NCI-H345 treated with DMSO at 0.1 percent for 48 hours (cell line): ENCODE results near the gene HDGFL2.
"Not testable (repeated sequence)": the region's sequence is repeated elsewhere in the genome, so short reads cannot be mapped to it uniquely, and the experiment has no call there.

Experiments used
- DNase-seq: peaks from one replicate; lab custom pipeline; 2025; ENCODE audit not compliant: unreplicated experiment; lab: John Stamatoyannopoulos, UW

HDGFL2 gene

DNA sequence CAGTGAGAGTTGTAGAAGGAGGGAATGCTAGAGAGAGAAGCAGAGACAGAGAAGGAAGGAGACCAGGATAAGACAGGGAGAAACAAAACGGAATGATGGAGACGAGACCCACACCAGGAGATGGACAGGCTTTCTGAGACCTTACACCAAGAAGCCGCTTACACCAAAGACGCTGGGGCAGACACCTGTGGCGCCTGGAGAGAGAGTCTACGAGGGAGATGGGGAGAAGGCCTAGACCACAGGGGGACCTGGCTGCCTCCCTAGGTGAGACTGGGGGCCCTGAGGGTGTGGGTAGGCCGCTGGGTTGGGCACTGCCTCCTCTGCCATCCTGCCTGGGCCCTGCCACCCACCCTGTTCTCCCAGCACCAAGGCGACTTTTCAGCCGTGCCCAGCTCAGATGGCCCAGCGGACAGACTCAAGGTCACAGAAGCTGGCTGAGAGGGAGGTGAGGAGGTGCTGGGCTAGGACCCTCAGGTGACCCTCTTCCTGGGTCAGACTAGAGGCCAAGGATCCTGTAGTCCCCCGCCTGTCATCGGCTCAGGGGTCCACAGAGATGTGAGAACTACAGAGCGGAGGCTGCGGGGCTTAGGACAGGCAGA lies 57.9 kb downstream of the HDGFL2 start:
- no peak for DNase-seq

DNA sequence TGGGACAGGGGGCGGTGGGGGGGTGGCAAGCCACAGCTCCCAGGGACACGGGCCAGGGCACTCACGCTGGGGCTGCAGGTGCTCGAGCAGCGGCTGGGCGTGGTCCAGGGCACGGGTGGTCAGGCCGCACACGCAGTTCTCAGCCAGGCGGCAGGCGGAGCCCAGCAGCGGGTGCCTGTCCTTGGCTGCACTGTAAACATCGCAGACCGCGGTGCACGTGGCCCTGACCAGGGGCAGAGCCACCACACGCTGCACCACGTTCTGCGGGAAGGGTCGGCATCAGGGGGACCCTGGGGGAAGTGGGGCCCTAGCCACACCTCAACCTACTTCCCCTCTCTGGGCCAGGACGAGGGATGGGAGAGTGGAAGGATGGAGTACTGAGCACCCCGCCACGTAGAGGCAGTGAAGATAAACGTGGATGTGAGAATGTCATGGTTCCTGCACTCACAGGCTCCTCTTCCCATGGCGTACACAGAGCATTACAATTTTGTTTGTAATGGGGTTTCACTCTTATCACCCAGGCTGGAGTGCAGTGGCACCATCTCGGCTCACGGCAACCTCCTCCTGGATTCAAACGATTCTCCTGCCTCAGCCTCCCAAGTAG lies 59.6 kb downstream of the HDGFL2 start:
- DNase-seq = no peak

DNA sequence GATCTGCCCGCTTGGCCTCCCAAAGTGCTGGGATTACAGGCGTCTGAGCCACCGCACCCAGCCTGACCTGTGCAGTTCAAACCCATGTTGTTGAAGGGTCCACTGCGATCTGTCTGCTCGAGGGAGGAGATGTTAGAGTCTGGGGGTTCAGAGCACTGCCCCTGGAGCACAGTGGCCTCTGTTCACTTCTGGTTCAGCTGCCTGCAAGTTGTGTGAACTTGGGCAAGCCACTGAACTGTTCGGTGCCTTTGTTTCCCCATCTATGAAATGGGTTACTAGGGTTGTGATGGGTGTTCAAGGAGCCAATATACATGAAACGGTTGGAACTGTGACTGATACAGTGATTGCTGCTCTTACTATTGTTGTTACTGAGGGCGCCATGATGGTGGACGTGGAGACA lies 61.2 kb downstream of the HDGFL2 start:
- no peak for DNase-seq

DNA sequence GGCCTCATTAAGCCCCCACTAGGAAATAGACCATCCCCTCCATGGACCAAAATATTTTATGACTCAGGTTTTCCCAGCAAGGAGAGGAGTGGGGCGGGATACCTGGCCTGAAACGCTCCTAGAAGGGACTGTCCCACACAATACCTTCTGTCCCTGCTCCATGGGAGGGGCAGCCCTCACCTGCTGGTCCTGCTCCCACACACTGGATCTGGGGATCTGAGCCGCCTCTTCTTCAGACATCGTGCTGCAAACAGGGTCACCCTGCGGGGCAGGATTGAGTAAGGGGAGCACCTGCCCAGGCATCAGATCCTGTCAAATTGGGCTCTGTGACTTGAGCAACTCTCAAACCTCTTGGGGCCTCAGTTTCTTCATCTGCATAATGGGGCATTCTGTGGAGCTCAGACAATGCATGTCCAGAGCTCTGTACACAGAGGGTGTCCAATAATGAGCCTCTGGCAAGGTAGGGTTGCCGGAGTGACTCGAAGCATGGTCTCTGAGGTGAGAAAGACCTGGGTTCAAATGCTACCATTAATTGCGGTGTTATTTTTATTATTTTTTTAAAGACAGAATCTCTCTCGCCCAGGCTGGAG lies 61.8 kb downstream of the HDGFL2 start:
- no peak for DNase-seq

DNA sequence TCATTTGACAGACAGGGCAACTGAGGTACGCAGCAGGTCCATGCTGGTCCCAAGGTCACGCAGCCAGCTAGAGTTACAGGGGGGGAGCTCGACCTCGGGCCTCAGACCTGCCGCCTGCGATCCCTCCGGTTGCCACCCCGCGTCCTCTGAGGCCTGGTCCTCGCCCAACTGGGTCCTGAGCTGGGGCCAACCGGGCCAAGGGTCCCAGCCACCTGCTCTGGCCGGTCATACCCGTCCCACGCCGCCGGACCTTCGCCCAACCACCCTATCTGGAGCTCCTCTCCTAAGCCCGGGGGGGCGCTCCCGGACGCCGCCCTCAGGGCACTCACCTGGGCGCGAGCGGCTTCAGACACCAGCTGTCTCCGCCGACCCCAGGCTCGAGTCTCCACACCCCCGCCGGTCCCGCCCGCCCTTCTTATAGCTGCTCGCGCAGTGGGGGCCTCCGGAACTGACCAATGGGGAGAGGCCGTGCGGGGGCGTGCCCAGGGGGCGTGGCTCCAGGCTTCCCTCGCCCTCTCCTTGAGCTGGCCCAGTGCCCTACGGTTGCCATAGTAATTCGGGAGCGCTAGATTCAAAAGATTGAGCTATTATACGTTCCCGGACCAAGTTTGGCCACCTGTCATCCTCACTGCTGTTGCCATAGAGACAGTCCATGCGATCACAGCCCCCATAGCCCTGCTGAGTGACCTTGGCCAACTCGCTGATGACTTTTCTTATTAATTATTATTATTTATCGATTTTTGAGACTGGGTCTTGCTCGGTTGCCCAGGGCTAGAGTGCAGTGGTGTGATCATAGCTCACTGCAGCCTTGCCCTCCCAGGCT lies 63.0 kb downstream of the HDGFL2 start, which contains the start of gene PLIN5:
Gene PLIN5, minus strand, starts transcription at position 389 of the 823 bp plus-strand sequence. CDS start 1,150 bp downstream, outside the sequence.
- peak; percentile 44 for DNase-seq

DNA sequence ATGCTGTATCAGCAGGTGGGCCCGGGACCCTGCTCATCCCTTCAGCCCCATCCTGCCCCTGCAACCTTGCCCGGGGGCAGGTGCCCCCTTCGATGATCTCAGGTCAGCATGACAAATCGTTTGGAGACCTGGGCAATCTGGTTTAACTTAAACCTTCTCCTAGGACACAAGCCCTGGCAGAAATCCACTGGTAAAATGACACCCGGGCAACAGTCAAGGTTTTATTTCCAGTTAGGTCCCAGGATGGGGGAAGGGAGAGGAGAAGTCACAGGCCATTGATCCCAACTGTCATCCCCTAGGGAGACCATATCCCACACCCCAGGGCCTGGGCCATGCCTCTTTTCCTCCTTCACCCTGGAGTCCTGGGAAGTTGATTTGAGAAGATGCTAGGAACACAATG lies 64.7 kb downstream of the HDGFL2 start:
- no peak for DNase-seq

DNA sequence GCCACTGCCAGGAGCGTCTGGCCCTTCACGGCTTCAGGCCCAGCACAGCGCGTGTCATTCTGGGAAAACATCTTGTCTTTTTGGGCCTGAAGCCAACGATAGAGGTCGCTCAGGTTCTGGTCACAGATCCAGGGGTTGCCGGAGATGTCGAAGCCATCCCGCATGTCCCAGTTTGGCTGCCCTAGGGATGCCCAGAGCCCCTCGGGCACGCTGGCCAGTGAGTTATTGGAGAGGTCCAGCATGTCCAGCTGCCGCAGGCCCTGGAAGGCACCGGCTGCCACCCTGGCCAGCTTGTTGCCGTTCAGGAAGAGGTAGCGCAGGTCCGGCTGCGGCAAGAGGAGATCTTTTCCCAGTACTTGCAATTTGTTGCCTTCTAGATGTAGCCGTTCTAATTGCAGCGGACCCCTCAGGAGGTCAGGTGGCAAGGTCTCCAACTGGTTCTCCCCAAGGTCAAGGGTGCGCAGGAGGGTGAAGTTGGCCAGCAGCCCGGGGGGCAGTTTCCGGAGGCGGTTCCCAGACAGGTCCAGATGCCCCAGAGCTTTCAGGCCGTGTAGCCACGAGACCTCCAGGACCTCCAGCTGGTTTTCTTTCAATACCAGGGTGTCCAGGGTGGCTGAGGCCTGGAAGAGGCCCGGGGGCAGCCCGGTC lies 66.0 kb downstream of the HDGFL2 start:
- DNase-seq = no peak

DNA sequence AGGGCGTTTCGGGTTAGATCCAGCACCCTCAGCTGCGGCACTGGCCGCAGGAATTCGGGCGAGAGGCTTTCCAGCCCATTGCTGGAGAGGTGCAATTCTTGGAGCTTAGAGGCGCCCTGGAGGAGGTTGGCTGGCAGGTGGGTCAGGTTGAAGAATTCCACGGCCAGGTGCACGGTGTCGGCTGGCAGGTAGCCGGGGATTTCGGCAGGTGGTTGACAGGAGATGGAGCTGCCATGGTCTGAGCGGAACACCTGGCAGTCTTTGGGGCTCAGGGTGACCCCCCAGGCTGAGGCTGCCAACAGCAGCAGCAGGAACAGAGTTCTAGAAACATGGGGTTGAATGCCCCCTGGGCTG lies 66.5 kb downstream of the HDGFL2 start:
- no peak for DNase-seq

DNA sequence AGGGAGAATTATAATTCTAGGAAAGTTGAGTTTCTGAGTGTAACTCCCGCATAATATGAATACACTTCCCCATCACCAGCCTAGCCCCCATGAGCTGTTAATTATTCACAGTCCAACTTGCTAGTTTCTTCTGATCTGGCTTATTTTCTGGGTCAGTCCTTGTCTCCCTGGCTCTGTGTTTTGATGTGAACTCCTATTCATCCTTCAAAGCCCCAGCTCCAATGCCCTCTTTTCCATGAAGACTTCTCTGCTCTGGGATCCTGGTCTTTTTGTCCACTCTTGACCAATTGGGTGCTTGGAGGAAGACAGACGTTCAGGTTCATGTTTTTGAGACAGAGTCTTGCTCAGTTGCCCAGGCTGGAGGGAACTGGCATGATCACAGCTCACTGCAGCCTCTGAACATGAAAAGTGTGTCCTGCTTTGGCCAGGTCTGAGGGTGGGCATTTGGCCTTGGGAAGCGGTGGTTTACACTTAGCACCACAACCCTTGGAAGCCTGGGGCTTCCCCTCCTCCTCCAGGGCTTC lies 67.1 kb downstream of the HDGFL2 start:
- DNase-seq = no peak

DNA sequence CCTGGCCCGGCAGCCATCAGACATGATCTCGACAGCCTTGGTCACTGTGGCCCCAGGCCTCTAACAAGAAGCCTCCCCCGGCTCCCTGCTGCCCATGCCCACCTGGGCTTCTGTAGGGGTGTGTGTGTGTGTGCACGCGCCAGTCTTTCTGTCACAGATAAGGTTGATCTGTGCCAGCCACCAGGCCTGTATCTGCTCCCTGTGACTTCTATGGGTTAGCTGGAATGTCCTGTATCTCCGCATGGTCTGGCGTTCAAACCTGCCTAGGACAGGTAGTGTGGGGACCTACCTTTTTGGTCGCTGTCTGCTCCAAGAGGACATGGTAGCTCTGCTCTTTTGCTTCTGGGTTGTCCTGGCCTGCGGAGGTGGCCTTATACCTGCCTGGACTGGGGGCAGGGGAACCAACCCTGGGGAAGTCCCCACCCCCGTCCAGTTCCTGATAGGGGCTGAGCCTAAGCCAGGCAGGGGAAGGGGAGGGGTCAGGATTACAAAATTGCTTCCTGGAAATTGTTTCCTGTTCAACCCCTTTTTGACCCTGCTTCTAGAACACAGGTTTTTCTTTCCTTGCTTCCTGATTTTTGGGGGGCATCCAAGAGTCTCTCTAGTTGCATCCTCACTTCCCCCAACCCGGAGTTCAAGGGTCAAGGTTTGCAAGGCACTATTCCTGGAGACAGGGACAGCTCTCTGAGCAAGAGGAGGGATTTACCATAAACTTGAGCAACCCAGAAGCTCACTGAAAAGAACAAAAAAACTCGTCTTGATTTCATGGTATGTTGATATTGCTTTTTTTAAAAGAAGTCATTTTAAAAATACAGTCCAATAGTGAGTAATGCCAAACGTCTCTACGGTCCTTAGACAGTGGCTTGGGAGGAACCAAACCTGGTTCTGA lies 67.8 kb downstream of the HDGFL2 start, which contains the start of gene LRG1:
Gene LRG1, minus strand, starts transcription at position 344 of the 889 bp plus-strand sequence. Its CDS starts 23 bp downstream, at position 321.
- DNase-seq = no peak

DNA sequence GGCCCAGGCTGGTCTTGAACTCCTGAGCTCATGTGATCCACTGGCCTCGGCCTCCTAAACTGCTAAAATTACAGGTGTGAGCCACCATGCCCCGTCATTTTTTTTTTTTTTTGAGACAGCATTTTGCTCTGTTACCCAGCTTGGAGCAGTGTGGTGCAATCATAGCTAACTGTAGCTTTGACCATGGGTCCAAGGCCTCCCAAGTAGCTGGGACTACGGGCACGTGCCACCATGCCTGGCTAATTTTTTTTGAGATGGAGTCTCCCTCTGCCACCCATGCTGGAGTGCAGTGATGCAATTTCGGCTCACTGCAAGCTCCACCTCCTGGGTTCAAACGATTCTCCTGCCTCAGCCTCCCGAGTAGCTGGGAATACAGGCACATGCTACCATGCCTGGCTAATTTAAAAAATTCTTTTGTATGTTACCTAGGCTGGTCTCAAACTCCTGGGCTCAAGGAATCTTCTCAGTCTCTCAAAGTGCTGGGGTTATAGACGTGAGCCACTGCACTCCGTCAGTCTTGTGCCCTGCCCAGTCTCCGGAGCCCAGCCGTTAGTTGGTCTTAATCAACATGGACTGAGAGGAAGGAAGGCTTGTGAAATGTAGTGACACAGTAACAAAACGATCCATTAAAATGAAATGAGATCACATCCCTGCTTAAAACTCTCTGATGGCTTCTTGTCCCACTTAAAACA lies 69.2 kb downstream of the HDGFL2 start:
- DNase-seq = no peak

DNA sequence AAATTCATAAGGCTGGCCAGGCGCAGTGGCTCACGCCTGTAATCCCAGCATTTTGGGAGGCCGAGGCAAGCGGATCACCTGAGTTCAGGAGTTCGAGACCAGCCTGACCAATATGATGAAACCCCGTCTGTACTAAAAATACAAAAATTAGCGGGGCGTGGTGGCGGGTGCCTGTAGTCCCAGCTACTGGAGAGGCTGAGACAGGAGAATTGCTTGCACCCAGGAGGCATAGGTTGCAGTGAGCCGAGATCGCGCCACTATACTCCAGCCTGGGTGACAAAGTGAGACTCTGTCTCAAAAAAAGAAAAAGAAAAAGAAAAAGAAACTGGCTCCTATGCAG lies 69.7 kb downstream of the HDGFL2 start:
- DNase-seq = not testable (repeated sequence)

DNA sequence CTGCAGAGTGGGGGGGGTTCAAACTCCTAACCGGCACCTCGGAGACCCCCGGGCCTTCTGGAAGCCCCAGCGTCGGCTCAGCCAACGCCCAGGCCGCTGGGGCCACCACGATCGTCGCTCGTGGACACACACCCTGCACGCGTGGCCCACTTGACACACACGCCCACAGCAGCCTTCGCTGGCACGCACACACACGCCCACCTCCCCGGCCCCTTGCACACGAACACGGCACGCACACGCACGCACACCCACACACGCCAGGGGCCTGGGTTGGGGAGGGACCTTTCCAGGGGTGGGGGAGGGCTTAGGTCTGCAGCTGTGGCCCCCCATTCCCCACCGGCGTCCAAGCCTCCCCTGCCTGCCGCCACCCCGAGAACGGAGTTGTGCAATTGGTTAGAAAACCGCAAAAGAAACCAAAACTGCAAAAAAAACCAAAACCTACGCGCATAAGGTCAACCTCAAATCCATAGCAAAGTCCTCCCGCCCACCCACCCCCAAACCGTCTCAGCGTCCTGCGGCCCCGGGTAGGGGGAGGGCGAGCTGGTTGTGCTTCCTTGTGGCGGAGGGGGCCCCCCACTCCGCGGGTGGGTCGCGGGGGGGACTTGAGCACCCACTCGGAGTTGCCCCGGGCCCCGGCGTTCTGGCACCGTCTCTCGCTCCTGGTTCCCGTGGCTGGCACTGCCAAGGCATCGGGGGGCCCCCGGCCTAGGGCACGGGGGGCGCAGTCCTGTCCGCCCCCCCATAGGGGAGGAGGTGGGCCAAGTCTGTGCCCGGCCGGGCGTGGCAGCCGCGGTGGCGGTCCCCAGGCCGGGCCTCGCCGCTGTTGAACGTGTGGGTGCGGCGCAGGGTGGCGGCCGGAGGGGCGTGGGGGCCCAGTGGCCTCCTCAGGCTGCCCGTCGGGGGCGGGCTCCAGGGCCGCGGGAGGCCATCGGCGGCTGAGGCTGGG lies 71.1 kb downstream of the HDGFL2 start:
- no peak for DNase-seq

DNA sequence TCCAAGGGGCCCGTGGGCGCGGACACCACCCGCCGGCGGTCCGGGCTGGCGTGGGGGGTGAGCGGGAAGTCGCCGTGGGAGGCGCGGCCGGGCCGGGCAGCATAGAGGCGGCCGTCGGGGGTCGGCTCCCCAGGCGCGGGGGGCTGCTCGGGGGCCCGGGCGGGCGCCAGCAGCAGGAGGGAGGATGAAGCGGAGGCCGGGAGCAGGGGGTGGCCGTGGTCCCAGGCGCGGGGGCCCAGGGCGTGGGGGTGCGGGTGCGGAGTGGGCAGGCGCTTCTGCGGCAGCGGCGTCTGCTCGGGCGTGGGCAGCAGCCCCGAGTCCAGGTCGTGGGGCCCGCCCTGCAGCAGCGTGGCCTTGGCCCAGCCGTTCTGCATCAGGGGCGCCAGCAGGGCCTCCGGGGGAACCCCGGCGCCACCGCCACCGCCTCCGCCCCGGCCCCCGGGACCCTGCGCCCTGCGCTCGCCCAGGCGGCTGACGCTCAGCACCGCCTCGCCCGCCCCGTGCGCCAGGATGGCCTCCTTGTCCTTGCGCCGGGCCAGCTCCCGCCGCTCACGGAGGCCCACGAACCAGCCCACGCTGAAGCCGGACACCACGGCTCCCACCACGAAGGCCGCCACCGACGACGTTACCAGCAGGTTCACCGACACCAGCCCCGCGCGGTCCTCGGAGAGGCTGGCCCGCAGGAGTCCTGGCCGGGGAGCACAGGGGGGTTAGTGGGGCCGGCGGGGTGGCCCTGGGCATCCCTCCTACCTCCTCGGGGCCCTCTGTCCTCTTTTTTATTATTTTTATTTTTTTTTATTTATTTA lies 71.9 kb downstream of the HDGFL2 start:
- no peak for DNase-seq

DNA sequence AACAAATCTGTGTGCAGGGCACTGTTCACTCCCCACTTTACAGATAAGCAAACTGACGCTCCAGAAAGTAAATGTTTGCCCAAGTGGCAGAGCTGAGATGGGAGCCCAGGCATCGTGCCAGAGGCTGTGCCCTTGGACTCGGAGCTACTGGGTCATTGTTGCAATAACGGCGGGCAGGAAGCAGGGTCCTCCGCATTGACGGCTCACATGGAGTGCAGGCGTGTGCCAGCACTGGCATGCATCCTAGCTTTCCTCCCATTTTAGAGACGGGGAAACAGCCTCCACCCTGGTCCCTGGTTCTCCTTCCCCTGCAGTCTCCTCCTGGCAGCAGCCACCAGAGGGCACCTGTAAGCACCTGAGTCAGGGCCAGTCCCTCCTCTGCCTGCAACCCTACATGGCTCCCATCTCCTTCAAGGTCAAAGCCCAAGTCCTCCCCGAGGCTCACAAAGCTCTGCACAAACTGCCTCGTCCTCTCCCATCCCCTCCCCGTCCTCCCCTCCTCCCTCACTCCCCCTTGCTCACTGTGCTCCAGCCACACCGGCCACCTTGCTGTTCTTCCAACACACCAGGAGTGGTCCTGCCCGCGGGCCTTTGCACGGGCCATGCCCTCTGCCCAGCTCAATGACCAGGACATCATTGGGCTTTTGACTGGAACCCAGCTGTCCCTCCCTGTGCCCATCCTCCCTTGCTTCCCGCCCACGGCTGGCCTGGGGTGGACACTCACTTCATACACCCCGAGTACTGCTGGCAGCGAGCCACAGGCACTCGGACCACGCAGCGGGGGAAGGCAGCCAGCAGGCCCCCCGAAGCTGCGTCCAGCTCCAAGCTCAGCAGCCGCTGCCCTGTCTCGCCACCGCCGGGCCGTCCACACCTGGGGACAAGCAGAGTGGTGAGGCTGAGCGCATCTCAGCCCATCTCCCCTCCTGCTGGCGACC lies 75.5 kb downstream of the HDGFL2 start:
- no peak for DNase-seq

DNA sequence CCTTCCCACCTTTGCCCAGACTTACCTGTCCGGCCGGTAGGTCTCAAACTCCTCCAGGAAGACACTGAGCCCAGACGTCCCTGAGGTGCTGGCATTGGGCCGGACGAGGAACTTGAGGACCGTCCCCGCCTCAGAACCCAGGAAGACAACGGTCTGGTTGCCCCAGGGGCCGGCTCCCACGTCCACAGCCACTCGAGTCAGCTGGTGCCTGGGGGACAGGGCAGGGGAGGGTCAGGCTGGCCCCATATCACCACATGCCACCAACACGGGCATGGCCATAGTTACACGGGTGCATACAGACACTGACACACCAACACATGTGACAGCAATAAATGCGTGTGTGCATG lies 76.1 kb downstream of the HDGFL2 start:
- no peak for DNase-seq

DNA sequence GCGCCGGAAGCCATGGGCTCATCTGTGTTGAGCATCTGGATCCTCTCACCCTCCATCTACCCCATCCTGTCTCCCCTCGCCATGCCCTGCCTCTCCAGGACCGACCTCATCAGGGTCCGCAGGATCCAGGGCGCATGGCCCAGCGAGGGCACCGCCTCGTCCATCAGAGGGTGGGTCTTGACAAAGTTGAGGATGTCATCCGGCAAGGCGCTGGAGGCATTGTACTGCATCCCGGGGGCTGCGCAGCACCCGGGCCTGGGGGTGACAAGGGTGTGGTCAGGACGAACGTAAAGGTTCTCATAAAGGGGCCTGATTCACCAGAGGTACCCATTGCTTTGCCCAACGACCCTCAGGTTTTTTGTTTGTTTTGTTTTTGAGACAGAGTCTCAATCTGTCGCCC lies 77.9 kb downstream of the HDGFL2 start:
- no peak for DNase-seq
